GM13976 (cell line): ENCODE data around the gene ALDH7A1.
A peak's percentile ranks its signal among the peaks of the same experiment; 100 is the strongest.

Experiments
- DNase-seq: peaks from one replicate; pipeline ENCODE4 v3.0.0; 2012; ENCODE audit warnings: low spot score
- CTCF ChIP-seq: IDR thresholded peaks from 2 replicates; pipeline ENCODE4 v1.5.1; 2012; ENCODE audit warnings: borderline replicate concordance, mild to moderate bottlenecking; ENCODE audit not compliant: insufficient read depth; ENCODE audit errors: extremely low read depth, missing control alignments, control extremely low read depth
- in situ Hi-C: fragments of 300-500 bp; cut with MboI; formaldehyde crosslinking; loops from one replicate; pipeline ENCODE4 v1.12.0; 2022; ENCODE audit warnings: low sequenced_read_pairs, mixed read lengths, inconsistent platforms; ENCODE audit not compliant: unreplicated experiment

Gene ALDH7A1

GRCh38 chr5:126594748-126595485 lies at the start of gene ALDH7A1:
Gene ALDH7A1, minus strand, starts transcription at chr5:126595219. Its CDS starts 21 bp downstream, at chr5:126595198.
- TF ChIP-seq CTCF = no peak
- in situ Hi-C loops = no loop called here

GRCh38 chr5:126641387-126641786 lies 46.4 kb upstream of the ALDH7A1 start:
- DNase-seq = peak; percentile 31
- in situ Hi-C loops = no loop called here
- TF ChIP-seq CTCF = no peak

More at GRCh38 chr5:126594748-126595485, at the start of gene ALDH7A1:
- DNase-seq = peak; percentile 75

- no peak for TF ChIP-seq CTCF
Measured at GRCh38 chr5:126640866-126641265, 45.8 kb upstream of the ALDH7A1 start.

GRCh38 chr5:126636956-126637355 lies 41.9 kb upstream of the ALDH7A1 start:
- no peak for TF ChIP-seq CTCF
- no peak for DNase-seq
- in situ Hi-C loops = no loop called here

More at GRCh38 chr5:126640866-126641265, 45.8 kb upstream of the ALDH7A1 start:
- in situ Hi-C loops = no loop called here
- no peak for DNase-seq

- in situ Hi-C loops = no loop called here
- TF ChIP-seq CTCF = no peak
Measured at GRCh38 chr5:126635585-126635984, 40.6 kb upstream of the ALDH7A1 start.

GRCh38 chr5:126633552-126633951 lies 38.5 kb upstream of the ALDH7A1 start:
- DNase-seq = no peak
- no peak for TF ChIP-seq CTCF
- in situ Hi-C loops = no loop called here

More at GRCh38 chr5:126635585-126635984, 40.6 kb upstream of the ALDH7A1 start:
- no peak for DNase-seq
